GM12878 (cell line): ENCODE data around the gene FXYD6. TPM values are rescaled to one million over a fixed set of nuclear protein-coding genes. Genes with fewer than 3 reads are reported as not detected.

Source experiments
- ATAC-seq: fragments of 200-7000 bp; cut with Tn5 transposase; 3 replicates; pipeline ENCODE4 v1.9.1; 2020; ENCODE audit warnings: mild to moderate bottlenecking, moderate library complexity
- BruUV-seq: library from RNA; stranded (reverse); fragments of 400-500 nt; replicated peaks from 2 replicates; lab custom pipeline; 2021; lab: Mats Ljungman, UMichigan
- CTCF ChIA-PET: fragments of 300-600 bp; sonication (Branson Sonifier 250); formaldehyde crosslinking; extraction: SDS; loops from one replicate; lab custom pipeline; 2021; ENCODE audit warnings: inconsistent platforms; lab: Yijun Ruan, JAX
- POLR2A ChIA-PET: fragments of 350-600 bp; formaldehyde crosslinking; extraction: SDS; loops from one replicate; lab custom pipeline; 2021; ENCODE audit warnings: inconsistent platforms; lab: Charles Lee
- RAD21 ChIA-PET: fragments of 300-600 bp; sonication (Branson Sonifier 250); formaldehyde crosslinking; loops from one replicate; lab custom pipeline; 2023; ENCODE audit warnings: antibody characterized with exemption; ENCODE audit not compliant: unreplicated experiment; lab: Charles Lee
- SMC1A ChIA-PET: fragments of 300-600 bp; sonication (Branson Sonifier 250); formaldehyde crosslinking; loops from one replicate; lab custom pipeline; 2023; ENCODE audit not compliant: unreplicated experiment, uncharacterized antibody; lab: Charles Lee
- DNase-seq: peaks from one replicate; pipeline ENCODE4 v3.0.0-alpha.2; 2011; ENCODE audit warnings: low read depth, low spot score
- FAIRE-seq: peaks from 3 replicates; lab custom pipeline; 2011; peaks lifted over from hg19 to GRCh38; lab: Jason Lieb, UNC
- H2AFZ ChIP-seq: 2 replicates; pipeline ENCODE4 v1.6.0; 2011; ENCODE audit warnings: low read depth, low read length, control low read depth; ENCODE audit not compliant: control insufficient read depth
- H3K27ac ChIP-seq: 2 replicates; pipeline ENCODE4 v1.5.1; 2011; ENCODE audit warnings: control low read depth; ENCODE audit not compliant: control insufficient read depth, insufficient read depth
- H3K27me3 ChIP-seq, 2 experiments: replicated peaks in 1 of 2; 2 replicates each; pipeline versions ENCODE4 v1.6.0 to v1.6.1; 2011; ENCODE audit warnings: low read length in 1 of 2; ENCODE audit not compliant: control insufficient read depth in 2 of 2, insufficient read depth in 2 of 2
- H3K36me3 ChIP-seq, 2 experiments: 2 replicates each; pipeline ENCODE4 v1.5.1; 2011; ENCODE audit warnings: low read length in 1 of 2; ENCODE audit not compliant: control insufficient read depth in 2 of 2, insufficient read depth in 2 of 2
- H3K4me1 ChIP-seq: 2 replicates; pipeline ENCODE4 v1.6.1; 2011; ENCODE audit warnings: mild to moderate bottlenecking, low read length, moderate library complexity, mixed read lengths; ENCODE audit not compliant: control insufficient read depth, insufficient read depth
- H3K4me2 ChIP-seq: 2 replicates; pipeline ENCODE4 v1.6.0; 2011; ENCODE audit warnings: control low read depth; ENCODE audit not compliant: control insufficient read depth, insufficient read depth
- H3K4me3 ChIP-seq: fragments of 200-600 bp; sonication (generic); 2 replicates; pipeline ENCODE4 v1.5.1; 2016
- H3K79me2 ChIP-seq: 2 replicates; pipeline ENCODE4 v1.6.0; 2011; ENCODE audit warnings: low read length; ENCODE audit not compliant: control insufficient read depth, insufficient read depth
- H3K9ac ChIP-seq: 2 replicates; pipeline ENCODE4 v1.8.0; 2011; ENCODE audit warnings: low read length, control low read depth, mixed read lengths; ENCODE audit not compliant: control insufficient read depth, insufficient read depth
- H3K9me3 ChIP-seq: replicated peaks from 3 replicates; pipeline ENCODE4 v1.5.1; 2011; ENCODE audit warnings: mild to moderate bottlenecking, low read length; ENCODE audit not compliant: control insufficient read depth, insufficient read depth
- H4K20me1 ChIP-seq: 2 replicates; pipeline ENCODE4 v1.6.0; 2011; ENCODE audit not compliant: control insufficient read depth, insufficient read depth
- BMI1 ChIP-seq: fragments of 450-650 bp; IDR thresholded peaks from 2 replicates; pipeline ENCODE4 v1.6.1; 2016; ENCODE audit warnings: mild to moderate bottlenecking, moderate library complexity, borderline replicate concordance
- CHD1 ChIP-seq: IDR thresholded peaks from 2 replicates; pipeline ENCODE4 v1.6.1; 2012; ENCODE audit warnings: low read depth, low read length, improper control_type of control experiment
- ETV6 ChIP-seq, 2 experiments: fragments of 450-650 bp in 1 of 2; IDR thresholded peaks in 1 of 2; conservative IDR thresholded peaks in 1 of 2; 2 replicates each; pipeline ENCODE4 v1.6.1; 2014; ENCODE audit warnings: antibody characterized with exemption in 1 of 2, borderline replicate concordance in 1 of 2, low read depth in 1 of 2, mild to moderate bottlenecking in 1 of 2, moderate library complexity in 1 of 2
- FOXK2 ChIP-seq: fragments of 450-650 bp; IDR thresholded peaks from 2 replicates; pipeline ENCODE4 v1.6.1; 2017; ENCODE audit warnings: mild to moderate bottlenecking, moderate library complexity
- IKZF1 ChIP-seq: fragments of 450-650 bp; conservative IDR thresholded peaks from 2 replicates; pipeline ENCODE4 v1.6.1; 2017; ENCODE audit warnings: antibody characterized with exemption, mild to moderate bottlenecking
- KAT2A ChIP-seq: conservative IDR thresholded peaks from 2 replicates; pipeline ENCODE4 v1.6.1; 2011; ENCODE audit warnings: low read depth, low read length; ENCODE audit not compliant: control insufficient read depth
- KLF5 ChIP-seq: fragments of 450-650 bp; IDR thresholded peaks from 2 replicates; pipeline ENCODE4 v1.6.1; 2014; ENCODE audit warnings: mild to moderate bottlenecking; ENCODE audit not compliant: partially characterized antibody
- MXI1 ChIP-seq: fragments of 150-350 bp; IDR thresholded peaks from 2 replicates; pipeline ENCODE4 v1.6.1; 2011; ENCODE audit warnings: low read depth, mild to moderate bottlenecking, inconsistent platforms, low read length, improper control_type of control experiment
- PKNOX1 ChIP-seq: fragments of 450-650 bp; IDR thresholded peaks from 2 replicates; pipeline ENCODE4 v1.6.1; 2016; ENCODE audit warnings: mild to moderate bottlenecking
- POLR2AphosphoS2 ChIP-seq: IDR thresholded peaks from 2 replicates; pipeline ENCODE4 v1.6.1; 2011; ENCODE audit warnings: low read depth, mild to moderate bottlenecking, low read length, improper control_type of control experiment, moderate library complexity
- POU2F2 ChIP-seq: IDR thresholded peaks from 3 replicates; pipeline ENCODE4 v1.6.1; 2011; ENCODE audit warnings: low read depth, mild to moderate bottlenecking, low read length, borderline replicate concordance
- RB1 ChIP-seq: fragments of 450-650 bp; formaldehyde crosslinking; IDR thresholded peaks from 2 replicates; pipeline ENCODE4 v1.6.1; 2017; ENCODE audit warnings: mild to moderate bottlenecking, borderline replicate concordance
- SPI1 ChIP-seq: IDR thresholded peaks from 2 replicates; pipeline ENCODE4 v1.6.1; 2011; ENCODE audit warnings: low read depth, mild to moderate bottlenecking, low read length, moderate library complexity, borderline replicate concordance; ENCODE audit not compliant: insufficient read depth
- ZNF24 ChIP-seq: fragments of 450-650 bp; IDR thresholded peaks from 2 replicates; pipeline ENCODE4 v1.6.1; 2017; ENCODE audit warnings: antibody characterized with exemption, mild to moderate bottlenecking
- WGBS: methylation state at CpG from one replicate; pipeline ENCODE4 v1.1.6; 2016; ENCODE audit warnings: low lambda C conversion rate; ENCODE audit not compliant: insufficient replicate concordance, insufficient coverage; ENCODE audit errors: missing lambda C conversion rate; 5-methylcytosine and 5-hydroxymethylcytosine counted together
- in situ Hi-C: fragments of 300-500 bp; cut with MboI; formaldehyde crosslinking; loops from 9 replicates; pipeline ENCODE4 v1.14.3; 2018; ENCODE audit warnings: mixed read lengths
- intact Hi-C: fragments of 100-400 bp; cut with micrococcal nuclease; formaldehyde crosslinking; loops from one replicate; pipeline ENCODE4 v1.14.2; 2022; ENCODE audit not compliant: unreplicated experiment
- polyA plus RNA-seq, 11 experiments: library from polyadenylated mRNA; depleted of rRNA in 4 of 11; unstranded in 6 of 11; stranded (reverse) in 5 of 11; fragments of >200 nt; fragmentation: Nextera tagmentation in 4 of 11; fragmentation: Illumina TruSeq in 1 of 11; extraction: Ambion mirVana in 4 of 11; extraction: Trizol in 1 of 11; gene quantifications; 1 replicate in 1 of 11; 2 replicates in 10 of 11; pipeline versions ENCODE4 v1.2.1 to v1.2.3, GENCODE V29; 2011 to 2016; ENCODE audit warnings: inconsistent platforms in 2 of 11, missing spikeins in 2 of 11, low read depth in 1 of 11
- total RNA-seq, 4 experiments: library from RNA; depleted of rRNA in 3 of 4; stranded (reverse); fragments of >200 nt in 3 of 4; fragmentation: Illumina TruSeq in 1 of 4; extraction: Trizol in 1 of 4; gene quantifications; 2 replicates each; pipeline versions ENCODE4 v1.2.1 to v1.2.3, GENCODE V29; 2013 to 2021
- TF ChIP-seq, protein P1 (sequence below): fragments of 450-650 bp; IDR thresholded peaks from 2 replicates; pipeline ENCODE4 v1.6.1; 2017; ENCODE audit warnings: antibody characterized with exemption, mild to moderate bottlenecking, moderate library complexity
- TF ChIP-seq, protein P2 (sequence below): IDR thresholded peaks from 2 replicates; pipeline ENCODE4 v1.6.1; 2011; ENCODE audit warnings: low read depth, low read length, improper control_type of control experiment, borderline replicate concordance

Gene FXYD6
- total and polyA plus RNA-seq, 10 of the 15 experiments (the other 5 are each of a cell fraction or from before 2014, with no cell fraction given) = 0.09 to 2.0 (median 0.23) TPM; not detected in 2

DNA sequence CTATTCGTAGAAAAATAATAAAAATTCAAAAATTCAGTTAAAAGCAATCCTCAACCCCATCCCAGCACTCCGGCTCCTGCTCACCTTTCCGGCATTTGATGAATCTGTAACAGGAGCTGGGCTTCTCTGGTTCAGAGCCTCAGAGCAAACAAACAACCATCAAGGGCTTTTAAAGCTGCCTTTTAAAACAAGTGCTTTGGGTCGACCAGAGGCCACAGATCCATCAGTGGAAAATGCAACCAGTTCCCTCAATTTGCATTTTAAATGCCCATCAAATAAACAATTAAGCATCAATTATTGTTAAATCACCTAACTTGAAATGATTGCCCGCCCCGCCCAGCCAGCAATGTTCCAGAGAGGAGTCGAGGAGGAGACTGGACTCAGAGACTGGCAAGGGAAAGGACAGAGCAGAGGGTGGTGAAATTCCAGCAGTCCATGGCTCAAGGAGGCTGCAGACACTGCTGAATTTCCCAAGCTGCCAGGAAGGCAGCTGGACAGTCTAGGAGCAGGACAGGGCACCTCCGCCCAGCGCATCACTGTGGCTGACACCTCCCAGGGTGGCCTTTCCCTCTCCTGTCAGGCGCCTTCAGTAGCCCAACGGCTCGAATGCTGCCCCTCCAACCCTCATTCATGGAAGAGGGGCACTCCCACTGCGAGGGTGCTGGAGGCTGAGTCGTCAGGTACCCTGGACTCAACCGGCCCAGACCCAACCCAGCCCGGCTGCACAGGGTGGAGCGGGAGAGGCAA lies 7.5 kb downstream of the FXYD6 start:
- H3K4me1 ChIP-seq = no peaks in the 10 kb centered on the region
- RAD21 ChIA-PET = no interaction called here
- no peaks in the 10 kb centered on the region for H3K9me3 ChIP-seq
- no peak overlapping the region for H3K4me3 ChIP-seq
- CTCF ChIA-PET = no interaction called here
- no peak overlapping the region for H3K27ac ChIP-seq
- WGBS = 43% methylated on average over 17 of the region's 17 CpGs
- ATAC-seq = no peak
- TF ChIP-seq, protein P1, sequence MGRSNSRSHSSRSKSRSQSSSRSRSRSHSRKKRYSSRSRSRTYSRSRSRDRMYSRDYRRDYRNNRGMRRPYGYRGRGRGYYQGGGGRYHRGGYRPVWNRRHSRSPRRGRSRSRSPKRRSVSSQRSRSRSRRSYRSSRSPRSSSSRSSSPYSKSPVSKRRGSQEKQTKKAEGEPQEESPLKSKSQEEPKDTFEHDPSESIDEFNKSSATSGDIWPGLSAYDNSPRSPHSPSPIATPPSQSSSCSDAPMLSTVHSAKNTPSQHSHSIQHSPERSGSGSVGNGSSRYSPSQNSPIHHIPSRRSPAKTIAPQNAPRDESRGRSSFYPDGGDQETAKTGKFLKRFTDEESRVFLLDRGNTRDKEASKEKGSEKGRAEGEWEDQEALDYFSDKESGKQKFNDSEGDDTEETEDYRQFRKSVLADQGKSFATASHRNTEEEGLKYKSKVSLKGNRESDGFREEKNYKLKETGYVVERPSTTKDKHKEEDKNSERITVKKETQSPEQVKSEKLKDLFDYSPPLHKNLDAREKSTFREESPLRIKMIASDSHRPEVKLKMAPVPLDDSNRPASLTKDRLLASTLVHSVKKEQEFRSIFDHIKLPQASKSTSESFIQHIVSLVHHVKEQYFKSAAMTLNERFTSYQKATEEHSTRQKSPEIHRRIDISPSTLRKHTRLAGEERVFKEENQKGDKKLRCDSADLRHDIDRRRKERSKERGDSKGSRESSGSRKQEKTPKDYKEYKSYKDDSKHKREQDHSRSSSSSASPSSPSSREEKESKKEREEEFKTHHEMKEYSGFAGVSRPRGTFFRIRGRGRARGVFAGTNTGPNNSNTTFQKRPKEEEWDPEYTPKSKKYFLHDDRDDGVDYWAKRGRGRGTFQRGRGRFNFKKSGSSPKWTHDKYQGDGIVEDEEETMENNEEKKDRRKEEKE = no peak
- no peak for TF ChIP-seq FOXK2
- no peak for TF ChIP-seq ZNF24
- TF ChIP-seq PKNOX1 = no peak
- TF ChIP-seq RB1 = no peak
- no peak for TF ChIP-seq CHD1
- TF ChIP-seq POU2F2 = no peak
- TF ChIP-seq MXI1 = no peak
- TF ChIP-seq KLF5 = no peak
- TF ChIP-seq KAT2A = no peak
- TF ChIP-seq POLR2AphosphoS2 = no peak
- TF ChIP-seq IKZF1 = no peak
- TF ChIP-seq BMI1 = no peak
- TF ChIP-seq ETV6 (conservative IDR thresholded peaks at IDR 0.05 in 1 of 2, IDR thresholded peaks at IDR 0.05 in 1 of 2; ENCODE audit: borderline replicate concordance in 1 of 2, low read depth in 1 of 2) = no peak
- TF ChIP-seq, protein P2, sequence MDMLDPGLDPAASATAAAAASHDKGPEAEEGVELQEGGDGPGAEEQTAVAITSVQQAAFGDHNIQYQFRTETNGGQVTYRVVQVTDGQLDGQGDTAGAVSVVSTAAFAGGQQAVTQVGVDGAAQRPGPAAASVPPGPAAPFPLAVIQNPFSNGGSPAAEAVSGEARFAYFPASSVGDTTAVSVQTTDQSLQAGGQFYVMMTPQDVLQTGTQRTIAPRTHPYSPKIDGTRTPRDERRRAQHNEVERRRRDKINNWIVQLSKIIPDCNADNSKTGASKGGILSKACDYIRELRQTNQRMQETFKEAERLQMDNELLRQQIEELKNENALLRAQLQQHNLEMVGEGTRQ = no peak
- TF ChIP-seq SPI1 = no peak
- TF ChIP-seq, all 136 proteins: peak for 0
- Histone ChIP-seq H3K4me2 (no peak overlapping the region), H3K36me3 (no peaks in the 10 kb centered on the region), H3K27me3 (peaks cover 0 to 5% of the 10 kb centered on the region in 2 experiments; a peak in 3 of 4 replicates), H3K9ac (no peak overlapping the region), H4K20me1 (no peaks in the 10 kb centered on the region), H3K79me2 (no peaks in the 10 kb centered on the region), H2AFZ (no peak overlapping the region)
- FAIRE-seq (no peak), DNase-seq (no peak)
- POLR2A ChIA-PET = no interaction called here
- no TSS peak for BruUV-seq
- intact Hi-C loops (no loop called here), in situ Hi-C loops (no loop called here)
- SMC1A ChIA-PET = no interaction called here
